K562 (cell line): ENCODE data around the gene SLC19A1. TPM values are rescaled to one million over a fixed set of nuclear protein-coding genes. Genes with fewer than 3 reads are reported as not detected.
"Not testable (repeated sequence)": the region's sequence is repeated elsewhere in the genome, so short reads cannot be mapped to it uniquely, and the experiment has no call there.

ENCODE experiments used
- ATAC-seq: fragments of 200-7000 bp; cut with Tn5 transposase; 3 replicates; pipeline ENCODE4 v1.9.1; 2020; ENCODE audit warnings: moderate library complexity
- BruUV-seq: library from RNA; stranded (reverse); fragments of 400-500 nt; replicated peaks from 2 replicates; lab custom pipeline; 2021; lab: Mats Ljungman, UMichigan
- CTCF ChIA-PET: fragments of 300-600 bp; formaldehyde crosslinking; extraction: SDS; loops from one replicate; lab custom pipeline; 2021; ENCODE audit warnings: low intra/inter-chr PET ratio; lab: Yijun Ruan, JAX
- POLR2A ChIA-PET: fragments of 300-600, 350-650 bp; sonication (Branson Sonifier 250); formaldehyde crosslinking; extraction: SDS; loops from one replicate; lab custom pipeline; 2021; ENCODE audit warnings: antibody characterized with exemption, inconsistent platforms; lab: Yijun Ruan, JAX
- DNase-seq, 4 experiments: peaks; one replicate each; pipeline versions ENCODE4 v3.0.0 to v3.0.0-alpha.2; 2011 to 2018; ENCODE audit warnings: low spot score in 3 of 4, mixed read lengths in 3 of 4; ENCODE audit errors: extremely low read depth in 1 of 4
- FAIRE-seq: peaks from 2 replicates; lab custom pipeline; 2011; peaks lifted over from hg19 to GRCh38; lab: Jason Lieb, UNC
- H2AFZ ChIP-seq: 2 replicates; pipeline ENCODE4 v1.6.0; 2011; ENCODE audit warnings: low read depth, low read length, control low read depth, inconsistent platforms
- H3K27ac ChIP-seq: fragments of 200-600 bp; 3 replicates; pipeline ENCODE4 v1.8.0; 2011; ENCODE audit warnings: low read depth, mild to moderate bottlenecking, control low read depth, inconsistent platforms, low read length, moderate library complexity, mixed read lengths; ENCODE audit errors: extremely low read depth
- H3K27me3 ChIP-seq, 2 experiments: fragments of 300-600 bp in 1 of 2; 2 replicates in 1 of 2; 3 replicates in 1 of 2; pipeline versions ENCODE4 v1.6.0 to v1.8.0; 2011; ENCODE audit warnings: inconsistent platforms in 2 of 2, low read length in 2 of 2, mild to moderate bottlenecking in 1 of 2, mixed read lengths in 1 of 2, moderate library complexity in 1 of 2; ENCODE audit not compliant: control insufficient read depth in 2 of 2, insufficient read depth in 2 of 2
- H3K36me3 ChIP-seq: fragments of 300-600 bp; 3 replicates; pipeline ENCODE4 v1.8.0; 2011; ENCODE audit warnings: mild to moderate bottlenecking, low read length, inconsistent platforms; ENCODE audit not compliant: control insufficient read depth, insufficient read depth
- H3K4me1 ChIP-seq, 2 experiments: fragments of 200-600 bp in 1 of 2; replicated peaks in 1 of 2; 2 replicates in 1 of 2; 3 replicates in 1 of 2; pipeline versions ENCODE4 v1.5.1 to v1.8.0; 2011; ENCODE audit warnings: inconsistent platforms in 2 of 2, low read length in 2 of 2, mild to moderate bottlenecking in 1 of 2, mixed read lengths in 1 of 2, moderate library complexity in 1 of 2; ENCODE audit not compliant: control insufficient read depth in 2 of 2, insufficient read depth in 2 of 2
- H3K4me2 ChIP-seq: 2 replicates; pipeline ENCODE4 v1.6.1; 2011; ENCODE audit warnings: low read length, control low read depth, inconsistent platforms, mixed read lengths; ENCODE audit not compliant: insufficient read depth
- H3K4me3 ChIP-seq: fragments of 200-600 bp; sonication (generic), shearing (Covaris generic); 2 replicates; pipeline ENCODE4 v1.5.1; 2016; ENCODE audit warnings: control low read depth, inconsistent platforms
- H3K79me2 ChIP-seq: fragments of 200-600 bp; 3 replicates; pipeline ENCODE4 v1.8.0; 2011; ENCODE audit warnings: low read length, inconsistent platforms; ENCODE audit not compliant: control insufficient read depth, insufficient read depth
- H3K9ac ChIP-seq, 2 experiments: 2 replicates each; pipeline versions ENCODE4 v1.6.0 to v1.6.1; 2011; ENCODE audit warnings: low read depth in 2 of 2, low read length in 2 of 2, control low read depth in 1 of 2, inconsistent platforms in 1 of 2, mild to moderate bottlenecking in 1 of 2, mixed read lengths in 1 of 2; ENCODE audit not compliant: insufficient read depth in 1 of 2
- H3K9me1 ChIP-seq: one replicate; pipeline ENCODE4 v1.6.0; 2011; ENCODE audit warnings: inconsistent platforms, mild to moderate bottlenecking, low read length, moderate library complexity; ENCODE audit not compliant: control insufficient read depth, insufficient read depth
- H3K9me3 ChIP-seq: replicated peaks from 2 replicates; pipeline ENCODE4 v1.5.1; 2011; ENCODE audit warnings: low read depth, low read length, inconsistent platforms; ENCODE audit not compliant: control insufficient read depth, insufficient read depth
- H4K20me1 ChIP-seq: replicated peaks from 2 replicates; pipeline ENCODE4 v1.6.1; 2011; ENCODE audit warnings: low read length, inconsistent platforms, mixed read lengths; ENCODE audit not compliant: control insufficient read depth, insufficient read depth
- HNRNPL ChIP-seq: fragments of 200-400 bp; formaldehyde crosslinking; IDR thresholded peaks from 2 replicates; pipeline ENCODE4 v1.6.1; 2017; ENCODE audit warnings: low read depth, mild to moderate bottlenecking, low read length
- PCBP1 ChIP-seq: fragments of 200-400 bp; formaldehyde crosslinking; IDR thresholded peaks from 2 replicates; pipeline ENCODE4 v1.6.1; 2018; ENCODE audit warnings: mild to moderate bottlenecking, low read depth, low read length; ENCODE audit not compliant: poor library complexity, severe bottlenecking
- SP2 ChIP-seq: IDR thresholded peaks from 2 replicates; pipeline ENCODE4 v1.6.1; 2011; ENCODE audit warnings: mild to moderate bottlenecking, low read depth, low read length, moderate library complexity; ENCODE audit not compliant: poor library complexity, severe bottlenecking; ENCODE audit errors: extremely low read depth
- WGBS: fragments of 100-300 bp; shearing (Covaris generic); methylation state at CpG from one replicate; pipeline ENCODE4 v1.1.6; 2016; ENCODE audit warnings: low coverage, mixed read lengths; ENCODE audit not compliant: insufficient coverage; ENCODE audit errors: missing lambda C conversion rate; 5-methylcytosine and 5-hydroxymethylcytosine counted together
- in situ Hi-C: fragments of 300-500 bp; cut with MboI; formaldehyde crosslinking; loops from 4 replicates; pipeline ENCODE4 v1.15.0; 2018; ENCODE audit warnings: inconsistent platforms, mixed read lengths
- intact Hi-C: fragments of 100-400 bp; cut with micrococcal nuclease; formaldehyde crosslinking; loops from 2 replicates; pipeline ENCODE4 v1.14.2; 2022
- polyA plus RNA-seq, 8 experiments: library from polyadenylated mRNA; depleted of rRNA in 4 of 8; stranded (reverse) in 5 of 8; unstranded in 3 of 8; fragments of >200 nt; fragmentation: Nextera tagmentation in 2 of 8; fragmentation: Illumina TruSeq in 1 of 8; extraction: Ambion mirVana in 2 of 8; extraction: Trizol in 1 of 8; gene quantifications; 2 replicates each; pipeline versions ENCODE4 v1.2.1 to v1.2.3, GENCODE V29; 2011 to 2014; ENCODE audit warnings: inconsistent platforms in 1 of 8, missing spikeins in 1 of 8
- total RNA-seq, 7 experiments: library from RNA; depleted of rRNA in 6 of 7; stranded (reverse); fragments of >200 nt in 6 of 7; fragmentation: Illumina TruSeq in 2 of 7; extraction: Trizol in 2 of 7; gene quantifications; 2 replicates each; pipeline versions ENCODE4 v1.2.1 to v1.2.3, GENCODE V29; 2011 to 2021; ENCODE audit warnings: low replicate concordance in 1 of 7

The SLC19A1 gene
- total and polyA plus RNA-seq, 9 of the 15 experiments (the other 6 are each of a cell fraction or from before 2014, with no cell fraction given) = 0.65 to 88.7 (median 12.0) TPM

DNA sequence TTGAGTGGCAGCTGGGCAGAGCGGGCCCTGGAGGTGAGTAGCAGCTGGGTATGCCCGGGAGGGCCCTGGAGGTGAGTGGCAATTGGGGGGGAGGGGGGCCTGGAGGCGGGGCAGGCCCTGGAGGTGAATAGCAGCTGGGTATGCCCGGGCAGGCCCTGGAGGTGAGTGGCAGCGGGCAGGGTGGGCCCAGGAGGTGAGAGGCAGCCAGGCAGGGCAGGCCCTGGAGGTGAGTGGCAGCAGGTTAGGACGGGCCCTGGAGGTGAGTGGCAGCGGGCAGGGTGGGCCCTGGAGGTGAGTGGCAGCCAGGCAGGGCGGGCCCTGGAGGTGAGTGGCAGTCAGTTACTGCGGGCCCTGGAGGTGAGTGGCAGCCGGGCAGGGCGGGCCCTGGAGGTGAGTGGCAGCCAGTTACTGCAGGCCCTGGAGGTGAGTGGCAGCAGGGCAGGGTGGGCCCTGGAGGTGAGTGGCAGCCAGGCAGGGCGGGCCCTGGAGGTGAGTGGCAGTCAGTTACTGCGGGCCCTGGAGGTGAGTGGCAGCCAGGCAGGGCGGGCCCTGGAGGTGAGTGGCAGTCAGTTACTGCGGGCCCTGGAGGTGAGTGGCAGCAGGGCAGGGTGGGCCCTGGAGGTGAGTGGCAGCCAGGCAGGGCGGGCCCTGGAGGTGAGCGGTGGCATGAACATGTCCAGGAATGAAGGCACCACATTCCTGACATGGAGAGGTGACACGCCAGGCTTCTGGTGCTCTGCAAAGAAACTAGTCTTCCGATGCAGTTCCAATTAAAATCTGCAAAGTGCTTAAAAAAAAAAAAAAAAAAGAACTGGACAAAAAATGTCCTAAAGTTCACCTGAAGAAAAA, 14.9 kb downstream of the SLC19A1 start:
- H3K9ac ChIP-seq, H3K4me3 ChIP-seq, in situ Hi-C loops, H3K27ac ChIP-seq, BruUV-seq, DNase-seq, ATAC-seq, H4K20me1 ChIP-seq, CTCF ChIA-PET, H3K79me2 ChIP-seq, H3K9me3 ChIP-seq, FAIRE-seq, H3K4me2 ChIP-seq, H2AFZ ChIP-seq, H3K27me3 ChIP-seq, intact Hi-C loops, H3K9me1 ChIP-seq: not testable (repeated sequence)
- Histone ChIP-seq H3K4me1 (peaks cover 0 to 21% of the 10 kb centered on the region in 2 experiments; a peak in 1 of 5 replicates), H3K36me3 (peaks cover 86% of the 10 kb centered on the region)
- POLR2A ChIA-PET = interaction anchor here (0.6 kb wide), 1 partner anchor 428 kb away, joined by 3 read pairs; no protein-coding TSS in a partner anchor
- 82% methylated on average over 11 of the region's 19 CpGs for WGBS
- TF ChIP-seq PCBP1 (peak; percentile 26), HNRNPL (0 out of 2 replicates have a peak, but pooled peaks have one; percentile 41), SP2 (peak; percentile 16)
